AML-193 (cell line): ENCODE results near the gene PCSK5.
A peak's percentile ranks its signal among the peaks of the same experiment; 100 is the strongest.

ENCODE experiments used
- DNase-seq, 2 experiments: peaks; one replicate each; lab custom pipeline; 2025; lab: John Stamatoyannopoulos, UW

PCSK5 gene

DNA sequence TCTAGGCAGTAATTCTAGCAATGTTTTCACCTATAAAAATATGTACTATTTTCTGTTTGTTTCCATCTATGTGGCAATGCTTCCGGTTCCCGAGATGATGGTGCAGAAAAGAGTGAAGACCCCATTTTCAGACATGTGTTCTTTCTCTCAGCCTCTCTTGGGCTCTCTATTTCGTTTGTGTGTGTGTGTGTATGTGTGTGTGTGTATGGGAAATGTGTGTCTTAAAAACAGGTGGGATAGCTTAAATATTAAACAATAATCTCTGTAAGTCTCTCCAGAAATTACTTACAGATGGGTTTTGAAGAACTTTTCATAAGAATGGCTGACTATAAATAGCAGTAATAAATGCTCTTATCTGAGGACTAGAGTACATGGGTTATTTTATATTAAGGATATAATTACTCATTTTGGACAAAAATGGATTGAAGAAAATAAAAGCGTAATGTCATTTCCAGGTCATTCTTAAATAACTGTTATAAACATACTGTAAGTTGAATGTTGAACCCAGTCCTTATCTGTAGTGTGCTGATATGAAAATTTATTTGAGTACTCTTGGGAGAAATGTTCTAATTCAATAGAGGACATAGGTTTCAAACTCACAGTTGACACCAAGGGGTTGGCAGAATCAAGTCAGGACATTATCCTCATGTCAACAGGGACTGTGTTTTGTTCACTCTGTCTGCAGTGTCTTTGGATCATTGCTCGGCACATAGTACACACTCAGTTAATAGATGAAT is 31.1 kb downstream of the PCSK5 start:
- no peak for DNase-seq

DNA sequence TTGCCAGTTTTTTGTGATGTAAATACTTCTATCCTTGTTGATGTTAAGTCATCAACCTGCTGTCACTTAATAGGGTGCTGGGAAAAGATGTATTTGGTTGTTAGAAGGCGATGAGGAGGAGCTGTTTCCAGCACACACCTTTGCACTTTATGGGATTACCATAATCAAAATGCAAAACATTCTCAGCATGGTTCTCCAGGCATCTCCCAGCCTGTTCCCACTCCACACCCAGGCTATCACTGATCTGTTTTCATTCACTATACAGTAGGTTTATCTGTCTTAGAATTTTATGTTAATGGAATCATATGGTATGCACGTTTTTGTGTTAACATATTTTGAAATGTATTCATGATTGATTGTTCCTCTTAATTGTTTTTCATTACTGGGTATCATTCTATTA is 35.9 kb downstream of the PCSK5 start:
- no peak for DNase-seq

DNA sequence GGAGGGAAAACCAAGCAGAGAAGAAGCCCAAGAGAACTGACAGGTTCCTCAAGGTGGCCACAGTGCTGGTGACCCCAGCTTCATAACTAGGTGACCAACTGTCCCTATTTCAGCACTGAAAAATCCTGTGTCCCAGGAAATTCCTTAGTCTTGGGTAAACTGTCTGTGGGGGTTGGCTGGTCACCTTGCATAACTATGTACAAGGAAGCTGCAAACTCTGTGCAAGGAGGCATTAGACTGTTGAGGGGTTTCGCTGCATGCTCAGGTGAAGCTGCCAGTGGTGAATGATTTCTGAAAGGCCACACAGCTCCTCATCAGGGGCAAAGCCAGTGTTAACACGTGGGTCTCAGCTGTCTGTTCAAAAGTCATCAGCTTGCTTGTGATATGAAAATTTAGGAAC is 36.9 kb downstream of the PCSK5 start:
- no peak for DNase-seq

DNA sequence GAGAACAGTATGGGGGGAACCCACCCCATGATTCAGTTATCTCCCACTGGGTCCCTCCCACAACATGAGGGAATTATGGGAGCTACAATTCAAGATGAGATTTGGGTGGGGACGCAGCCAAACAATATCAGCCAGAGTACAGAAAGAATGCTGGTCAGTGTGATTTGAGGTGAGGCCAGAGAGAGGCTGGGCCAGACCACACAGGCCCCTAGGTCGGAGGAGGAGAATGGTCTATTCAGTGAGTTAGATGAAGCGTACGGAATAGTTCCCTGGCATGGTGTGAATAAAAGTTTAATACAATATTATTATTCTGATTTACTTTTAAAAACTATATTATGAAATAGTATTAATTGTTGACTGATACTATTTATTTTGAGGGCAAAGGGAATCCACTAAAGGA is 39.7 kb downstream of the PCSK5 start:
- DNase-seq = no peak

GRCh38 chr9:75930730-75931321 is 40.4 kb downstream of the PCSK5 start:
- no peak for DNase-seq

GRCh38 chr9:75933982-75934381 is 43.5 kb downstream of the PCSK5 start:
- DNase-seq = no peak

- no peak for DNase-seq
These were observed 45.1 kb downstream of the PCSK5 start for GRCh38 chr9:75935591-75935990.

DNA sequence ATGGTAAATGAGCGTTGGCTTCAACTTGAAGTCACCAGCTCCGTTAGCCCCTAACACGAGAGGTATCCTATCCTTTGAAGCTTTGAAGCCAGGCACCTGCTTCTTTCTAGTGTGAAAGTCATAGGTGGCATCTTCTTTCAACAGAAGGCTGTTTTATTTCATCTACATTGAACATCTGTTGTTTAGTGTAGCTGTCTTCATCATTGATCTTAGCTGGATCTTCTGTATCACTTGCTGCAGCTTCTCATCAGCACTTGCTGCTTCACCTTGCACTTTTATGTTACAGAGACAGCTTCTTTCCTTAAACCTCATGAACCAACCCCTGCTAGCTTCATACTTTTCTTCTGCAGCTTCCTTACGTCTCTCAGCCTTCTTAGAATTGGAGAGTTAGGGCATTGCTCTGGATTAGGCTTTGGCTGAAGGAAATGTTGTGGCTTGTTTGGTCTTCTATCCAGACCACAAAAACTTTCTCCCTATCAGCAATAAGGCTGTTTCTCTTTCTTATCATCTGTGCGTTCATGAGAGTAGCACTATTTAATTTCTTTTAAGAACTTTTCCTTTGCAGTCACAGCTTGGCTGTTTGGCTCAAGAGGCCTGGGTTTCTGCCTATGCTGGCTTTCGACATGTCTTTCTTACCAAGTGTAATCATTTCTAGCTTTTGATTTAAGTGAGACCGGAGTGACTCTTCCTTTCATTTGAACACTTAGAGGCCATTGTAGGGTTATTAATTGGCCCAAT is 47.2 kb downstream of the PCSK5 start:
- no peak for DNase-seq

- no peak for DNase-seq
These were observed 48.5 kb downstream of the PCSK5 start for GRCh38 chr9:75938946-75939345.

- DNase-seq = peak; percentile 6 to 32
These were observed 49.2 kb downstream of the PCSK5 start for GRCh38 chr9:75939536-75940111.

DNA sequence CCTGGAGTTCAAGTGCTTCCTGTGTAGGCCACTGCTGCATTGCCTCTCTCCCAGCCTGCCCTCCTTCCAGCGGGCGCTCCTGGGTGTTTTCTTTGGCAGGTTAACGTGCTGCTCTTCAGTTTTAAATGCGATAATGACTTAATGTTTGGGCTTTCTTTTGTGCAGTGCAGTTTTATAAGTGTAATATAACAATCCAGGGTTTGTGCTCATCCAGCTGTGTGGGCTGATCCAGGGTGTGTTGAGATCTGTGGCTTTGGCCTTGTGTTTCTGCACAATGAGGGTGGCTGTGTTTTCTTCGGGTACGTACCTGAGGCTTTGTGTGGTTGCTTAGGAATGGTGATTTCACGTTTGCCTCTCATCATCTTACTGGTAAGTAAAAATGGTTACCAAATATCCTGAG is 50.6 kb downstream of the PCSK5 start:
- DNase-seq = no peak

- no peak for DNase-seq
These were observed 51.3 kb downstream of the PCSK5 start for GRCh38 chr9:75941577-75942311.

DNA sequence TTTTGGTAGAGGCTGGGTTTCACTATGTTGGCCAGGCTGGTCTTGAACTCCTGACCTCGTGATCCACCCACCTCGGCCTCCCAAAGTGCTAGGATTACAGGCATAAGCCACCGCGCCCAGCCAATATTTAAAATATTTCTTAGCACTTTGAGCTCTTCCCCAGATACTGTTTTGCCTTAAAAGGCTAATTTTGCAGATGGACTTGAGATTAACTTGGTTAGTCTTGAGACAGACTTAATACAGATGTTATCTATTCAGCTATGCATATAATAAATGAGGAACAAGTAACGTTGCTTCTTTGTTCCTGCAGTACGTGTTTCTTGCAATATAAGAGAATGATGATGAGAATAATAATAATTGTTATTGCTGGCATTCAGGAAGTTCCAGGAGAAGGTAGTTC is 56.3 kb downstream of the PCSK5 start:
- DNase-seq = no peak

GRCh38 chr9:75947233-75947632 is 56.8 kb downstream of the PCSK5 start:
- DNase-seq = no peak

DNA sequence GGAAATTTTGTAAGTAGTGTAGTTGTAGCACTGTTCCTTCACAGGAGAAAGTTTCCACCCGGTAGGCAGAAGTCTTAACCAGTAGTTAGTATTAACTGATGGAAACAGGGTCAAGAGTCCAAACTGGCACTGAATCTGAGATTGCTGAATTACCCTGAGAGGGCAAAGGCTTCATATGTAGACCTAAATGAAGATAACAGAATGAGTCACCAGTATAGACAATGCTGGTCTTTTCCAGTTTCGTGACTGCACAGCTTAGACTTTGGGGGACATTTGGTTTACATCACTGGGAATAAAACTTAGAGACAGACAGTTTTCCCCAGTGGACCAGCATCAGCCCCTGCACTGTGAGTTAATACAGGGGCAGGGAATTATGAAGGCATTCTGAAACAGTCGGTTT is 60.5 kb downstream of the PCSK5 start:
- no peak for DNase-seq

GRCh38 chr9:75953218-75953617 is 62.7 kb downstream of the PCSK5 start:
- no peak for DNase-seq

- DNase-seq = no peak
These were observed 65.7 kb downstream of the PCSK5 start for GRCh38 chr9:75956161-75956560.

- DNase-seq = no peak
These were observed 66.6 kb downstream of the PCSK5 start for GRCh38 chr9:75957116-75957515.

DNA sequence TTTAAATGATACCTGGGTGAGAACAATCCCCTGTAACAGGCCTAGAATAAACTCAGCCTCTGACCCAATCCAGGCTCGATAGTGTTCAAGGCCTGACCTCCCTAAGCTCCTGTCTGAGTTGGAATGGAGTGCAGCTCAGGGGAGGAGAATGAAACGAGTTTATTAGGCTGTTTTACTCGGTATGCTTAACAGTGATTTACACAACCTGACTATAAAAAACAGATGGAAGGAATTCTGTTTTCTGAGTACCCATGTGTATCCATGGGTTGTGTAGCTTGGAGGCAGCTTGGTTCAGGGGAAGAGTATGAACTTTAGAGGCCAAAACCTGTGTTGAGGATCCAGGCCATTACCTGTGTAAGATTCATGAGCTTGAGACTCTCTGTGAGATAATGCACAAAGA is 67.8 kb downstream of the PCSK5 start:
- DNase-seq = no peak

DNA sequence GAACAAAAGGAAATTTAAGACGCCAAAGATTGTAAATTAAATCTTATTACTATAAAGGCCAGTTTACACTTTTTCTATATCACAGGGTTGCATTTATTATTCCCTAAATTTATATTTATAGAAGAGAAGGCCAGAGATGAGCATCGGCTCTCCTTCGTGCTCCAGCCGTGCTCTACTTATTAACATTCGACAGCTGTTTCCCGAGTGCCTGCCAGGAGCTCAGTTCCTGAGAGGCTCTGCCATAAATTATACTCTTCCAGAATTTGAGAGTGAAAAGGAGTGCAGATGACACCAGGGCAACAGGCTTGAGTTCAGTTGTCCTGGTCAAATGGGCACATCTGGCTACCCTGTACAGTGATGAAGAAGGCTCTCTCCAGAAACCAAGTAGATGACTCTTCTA is 70.1 kb downstream of the PCSK5 start:
- DNase-seq = no peak

GRCh38 chr9:75962013-75962661 is 71.7 kb downstream of the PCSK5 start:
- no peak for DNase-seq

- no peak for DNase-seq
These were observed 72.2 kb downstream of the PCSK5 start for GRCh38 chr9:75962662-75963036.
